IMR-90 (cell line): ENCODE data around the gene CDH12. TPM values are rescaled to one million over a fixed set of nuclear protein-coding genes. Genes with fewer than 3 reads are reported as not detected.

ENCODE experiments used
- ATAC-seq: fragments of 200-7000 bp; cut with Tn5 transposase; 2 replicates; pipeline ENCODE4 v1.9.1; 2020; ENCODE audit warnings: low read depth, mild to moderate bottlenecking, moderate library complexity
- BruUV-seq: library from RNA; stranded (reverse); fragments of 400-500 nt; replicated peaks from 2 replicates; lab custom pipeline; 2021; lab: Mats Ljungman, UMichigan
- CTCF ChIA-PET: fragments of 300-600 bp; formaldehyde crosslinking; extraction: SDS; loops from one replicate; lab custom pipeline; 2021; ENCODE audit warnings: antibody characterized with exemption; lab: Yijun Ruan, JAX
- POLR2A ChIA-PET: fragments of 300-600 bp; sonication (Branson Sonifier 250); formaldehyde crosslinking; loops from one replicate; lab custom pipeline; 2022; ENCODE audit warnings: antibody characterized with exemption; ENCODE audit not compliant: unreplicated experiment; lab: Charles Lee
- DNase-seq: peaks from one replicate; pipeline ENCODE4 v3.0.0; 2013
- H2AFZ ChIP-seq: replicated peaks from 2 replicates; pipeline ENCODE3; 2013; ENCODE audit warnings: low read length, mild to moderate bottlenecking; ENCODE audit not compliant: poor library complexity
- H2AK5ac ChIP-seq: 2 replicates; pipeline ENCODE4 v1.6.1; 2013; ENCODE audit warnings: low read depth, low read length, inconsistent platforms
- H2AK9ac ChIP-seq: replicated peaks from 2 replicates; pipeline ENCODE3; 2013; ENCODE audit warnings: mild to moderate bottlenecking, low read depth, low read length, moderate library complexity; ENCODE audit not compliant: poor library complexity
- H2BK120ac ChIP-seq: 2 replicates; pipeline ENCODE4 v1.6.1; 2013; ENCODE audit warnings: low read depth, low read length, inconsistent platforms
- H2BK15ac ChIP-seq: 3 replicates; pipeline ENCODE4 v1.6.1; 2013; ENCODE audit warnings: low read depth, low read length, inconsistent platforms
- H2BK20ac ChIP-seq: 2 replicates; pipeline ENCODE4 v1.6.1; 2013; ENCODE audit warnings: low read depth, mild to moderate bottlenecking, inconsistent platforms, low read length, moderate library complexity
- H2BK5ac ChIP-seq: 2 replicates; pipeline ENCODE4 v1.6.1; 2013; ENCODE audit warnings: mild to moderate bottlenecking, low read depth, low read length, inconsistent platforms; ENCODE audit not compliant: poor library complexity, severe bottlenecking
- H3K14ac ChIP-seq: replicated peaks from 2 replicates; pipeline ENCODE4 v1.6.1; 2013; ENCODE audit warnings: low read depth, low read length, inconsistent platforms
- H3K18ac ChIP-seq: 2 replicates; pipeline ENCODE4 v1.6.1; 2013; ENCODE audit warnings: low read depth, low read length, control low read depth
- H3K23ac ChIP-seq: 2 replicates; pipeline ENCODE4 v1.6.1; 2013; ENCODE audit warnings: low read depth, low read length, inconsistent platforms
- H3K27ac ChIP-seq: 2 replicates; pipeline ENCODE4 v1.5.1; 2013; ENCODE audit warnings: mild to moderate bottlenecking, control low read depth, low read length; ENCODE audit not compliant: insufficient read depth
- H3K27me3 ChIP-seq: 2 replicates; pipeline ENCODE4 v1.6.1; 2013; ENCODE audit warnings: low read length; ENCODE audit not compliant: control insufficient read depth, insufficient read depth
- H3K36me3 ChIP-seq: 2 replicates; pipeline ENCODE4 v1.6.1; 2013; ENCODE audit warnings: low read length, mixed read lengths; ENCODE audit not compliant: control insufficient read depth, insufficient read depth
- H3K4ac ChIP-seq: 2 replicates; pipeline ENCODE4 v1.6.1; 2013; ENCODE audit warnings: low read depth, low read length, inconsistent platforms
- H3K4me1 ChIP-seq: 2 replicates; pipeline ENCODE4 v1.6.1; 2013; ENCODE audit warnings: low read length, mixed read lengths; ENCODE audit not compliant: control insufficient read depth, insufficient read depth
- H3K4me2 ChIP-seq: 2 replicates; pipeline ENCODE4 v1.6.1; 2013; ENCODE audit warnings: low read depth, mild to moderate bottlenecking, control low read depth, low read length, moderate library complexity
- H3K4me3 ChIP-seq: 2 replicates; pipeline ENCODE4 v1.5.1; 2013; ENCODE audit warnings: low read depth, mild to moderate bottlenecking, control low read depth, low read length, moderate library complexity; ENCODE audit not compliant: insufficient read depth
- H3K56ac ChIP-seq: 2 replicates; pipeline ENCODE4 v1.6.1; 2013; ENCODE audit warnings: low read length, inconsistent platforms; ENCODE audit not compliant: insufficient read depth; ENCODE audit errors: extremely low read depth
- H3K79me1 ChIP-seq, 2 experiments: 2 replicates each; pipeline ENCODE4 v1.6.1; 2013; ENCODE audit warnings: low read length in 2 of 2, inconsistent platforms in 1 of 2, low read depth in 1 of 2
- H3K9ac ChIP-seq: 2 replicates; pipeline ENCODE4 v1.6.1; 2013; ENCODE audit warnings: low read depth, low read length, control low read depth
- H3K9me1 ChIP-seq: 2 replicates; pipeline ENCODE4 v1.6.1; 2013; ENCODE audit warnings: low read length, inconsistent platforms; ENCODE audit not compliant: insufficient read depth
- H3K9me3 ChIP-seq: 2 replicates; pipeline ENCODE4 v1.6.1; 2013; ENCODE audit warnings: low read length; ENCODE audit not compliant: control insufficient read depth, insufficient read depth
- H4K20me1 ChIP-seq: 2 replicates; pipeline ENCODE4 v1.6.1; 2013; ENCODE audit warnings: low read length, inconsistent platforms; ENCODE audit not compliant: insufficient read depth
- H4K5ac ChIP-seq: 2 replicates; pipeline ENCODE4 v1.6.1; 2013; ENCODE audit warnings: mild to moderate bottlenecking, low read depth, low read length, control low read depth
- H4K8ac ChIP-seq, 2 experiments: 2 replicates each; pipeline ENCODE4 v1.6.1; 2013; ENCODE audit warnings: low read depth in 2 of 2, low read length in 2 of 2, control low read depth in 1 of 2, inconsistent platforms in 1 of 2
- H4K91ac ChIP-seq: 2 replicates; pipeline ENCODE4 v1.6.1; 2013; ENCODE audit warnings: low read depth, low read length, inconsistent platforms; ENCODE audit not compliant: insufficient read depth
- BHLHE40 ChIP-seq: fragments of 150-350 bp; IDR thresholded peaks from 2 replicates; pipeline ENCODE4 v1.6.1; 2016; ENCODE audit warnings: mild to moderate bottlenecking, low read depth, low read length
- CEBPB ChIP-seq: IDR thresholded peaks from 2 replicates; pipeline ENCODE4 v1.6.1; 2012; ENCODE audit warnings: low read depth, low read length, improper control_type of control experiment
- CHD1 ChIP-seq: IDR thresholded peaks from 2 replicates; pipeline ENCODE4 v1.6.1; 2012; ENCODE audit warnings: low read depth, low read length, improper control_type of control experiment
- ELK1 ChIP-seq: fragments of 150-350 bp; IDR thresholded peaks from 2 replicates; pipeline ENCODE4 v1.6.1; 2016; ENCODE audit warnings: low read depth, mild to moderate bottlenecking, low read length, moderate library complexity, borderline replicate concordance
- FOS ChIP-seq: fragments of 150-350 bp; IDR thresholded peaks from 2 replicates; pipeline ENCODE4 v1.6.1; 2016; ENCODE audit warnings: low read depth, low read length
- MAFK ChIP-seq: IDR thresholded peaks from 2 replicates; pipeline ENCODE4 v1.6.1; 2012; ENCODE audit warnings: low read depth, low read length, improper control_type of control experiment
- MAZ ChIP-seq: IDR thresholded peaks from 2 replicates; pipeline ENCODE4 v1.6.1; 2012; ENCODE audit warnings: low read depth, mild to moderate bottlenecking, low read length, improper control_type of control experiment, moderate library complexity, borderline replicate concordance
- POLR2A ChIP-seq: IDR thresholded peaks from 2 replicates; pipeline ENCODE4 v1.6.1; 2012; ENCODE audit warnings: mild to moderate bottlenecking, low read depth, low read length
- RAD21 ChIP-seq: IDR thresholded peaks from 2 replicates; pipeline ENCODE4 v1.6.1; 2012; ENCODE audit warnings: low read length, improper control_type of control experiment
- RCOR1 ChIP-seq: IDR thresholded peaks from 2 replicates; pipeline ENCODE4 v1.6.1; 2012; ENCODE audit warnings: mild to moderate bottlenecking, low read length, improper control_type of control experiment; ENCODE audit not compliant: insufficient replicate concordance
- SMC3 ChIP-seq: fragments of 150-350 bp; IDR thresholded peaks from 2 replicates; pipeline ENCODE4 v1.6.1; 2016; ENCODE audit warnings: low read depth, mild to moderate bottlenecking, antibody characterized with exemption, low read length, moderate library complexity
- USF2 ChIP-seq: fragments of 150-350 bp; IDR thresholded peaks from 2 replicates; pipeline ENCODE4 v1.6.1; 2017; ENCODE audit warnings: mild to moderate bottlenecking, antibody characterized with exemption, low read length, low read depth
- WGBS, 2 experiments: methylation state at CpG; one replicate each; pipeline versions ENCODE4 v1.1.5 to v1.1.7; 2013; ENCODE audit warnings: missing lambda C conversion rate in 2 of 2; ENCODE audit not compliant: insufficient read length in 1 of 2; ENCODE audit errors: extremely low coverage in 2 of 2; 5-methylcytosine and 5-hydroxymethylcytosine counted together
- dilution Hi-C: fragments of 300-500 bp; cut with HindIII; formaldehyde crosslinking; loops from one replicate; pipeline ENCODE4 v1.14.3; 2018; ENCODE audit warnings: low sequenced_read_pairs; ENCODE audit not compliant: unreplicated experiment
- in situ Hi-C: fragments of 300-500 bp; cut with MboI; formaldehyde crosslinking; loops from 3 replicates; pipeline ENCODE4 v1.14.3; 2019; ENCODE audit warnings: low sequenced_read_pairs, inconsistent platforms, mixed read lengths
- intact Hi-C: fragments of 100-400 bp; cut with micrococcal nuclease; formaldehyde crosslinking; loops from 2 replicates; pipeline ENCODE4 v1.10.0; 2022
- polyA plus RNA-seq, 3 experiments: library from polyadenylated mRNA; depleted of rRNA; stranded (reverse); fragments of >200 nt; gene quantifications; 2 replicates each; pipeline ENCODE4 v1.2.3, GENCODE V29; 2012; ENCODE audit warnings: low replicate concordance in 1 of 3
- total RNA-seq: library from RNA; depleted of rRNA; stranded (reverse); fragments of >200 nt; gene quantifications from 2 replicates; pipeline ENCODE4 v1.2.3, GENCODE V29; 2012

Gene CDH12
- total and polyA plus RNA-seq, 2 of the 4 experiments (the other 2 are of a cell fraction), result not detected

DNA sequence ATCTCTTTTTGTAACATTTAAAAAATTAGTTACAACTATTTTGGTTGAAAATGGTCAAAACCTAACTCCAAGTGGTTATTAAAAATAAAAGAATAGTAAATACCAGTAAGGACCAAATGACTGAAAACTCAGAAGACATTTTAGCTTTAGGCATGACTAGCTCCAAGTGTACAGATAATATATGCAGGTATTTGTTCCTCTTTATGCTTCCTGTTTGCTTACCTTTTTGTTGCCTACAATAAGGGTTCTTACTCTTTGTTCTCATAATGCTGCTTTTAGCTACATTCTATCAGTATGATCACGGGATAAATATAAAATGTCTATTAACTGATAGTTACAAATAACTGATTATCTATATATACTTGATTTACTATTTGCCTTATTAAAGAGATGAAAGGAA is 259.6 kb downstream of the CDH12 start:
- Histone ChIP-seq H3K23ac (no peak overlapping the region), H2AK9ac (no peak overlapping the region), H3K4me3 (no peak overlapping the region), H2BK5ac (no peak overlapping the region), H3K9me3 (no peaks in the 10 kb centered on the region), H3K4me2 (no peak overlapping the region), H3K9ac (no peak overlapping the region), H2AFZ (no peak overlapping the region), H3K36me3 (no peaks in the 10 kb centered on the region), H3K4ac (no peak overlapping the region), H3K9me1 (no peaks in the 10 kb centered on the region), H3K79me1 (no peaks in the 10 kb centered on the region), H2BK20ac (no peak overlapping the region), H3K14ac (no peak overlapping the region), H4K8ac (no peak overlapping the region), H3K27ac (no peak overlapping the region), H2BK120ac (no peak overlapping the region), H2BK15ac (no peak overlapping the region), H4K91ac (no peak overlapping the region), H4K20me1 (no peaks in the 10 kb centered on the region), H4K5ac (no peak overlapping the region), H2AK5ac (no peak overlapping the region), H3K18ac (no peak overlapping the region), H3K27me3 (no peaks in the 10 kb centered on the region), H3K4me1 (0 out of 2 replicates have a peak, but pooled peaks cover 2% of the 10 kb centered on the region), H3K56ac (no peak overlapping the region)
- DNase-seq (no peak), ATAC-seq (no peak)
- no TSS peak for BruUV-seq
- ChIA-PET POLR2A (no interaction called here), CTCF (no interaction called here)
- WGBS, 2 experiments, result no CpG with 5 or more reads among the region's 1 CpG
- dilution Hi-C loops, result no loop called here
- in situ Hi-C loops, result no loop called here
- intact Hi-C loops, result no loop called here
- TF ChIP-seq RAD21 (no peak), RCOR1 (no peak), MAZ (no peak), POLR2A (no peak), BHLHE40 (no peak), FOS (no peak), CEBPB (no peak), ELK1 (no peak), USF2 (no peak), MAFK (no peak), SMC3 (no peak), CHD1 (no peak)
